A172 (cell line): Measurements from ENCODE around the gene STK39. TPM values are rescaled to one million over a fixed set of nuclear protein-coding genes. Genes with fewer than 3 reads are reported as not detected.
A peak's percentile ranks its signal among the peaks of the same experiment; 100 is the strongest.

Experiments used
- DNase-seq: peaks from one replicate; pipeline ENCODE4 v3.0.0-alpha.2; 2015; ENCODE audit warnings: low spot score
- total RNA-seq: library from RNA; depleted of rRNA; stranded (reverse); fragments of >200 nt; shearing (Covaris generic); gene quantifications from 2 replicates; pipeline ENCODE4 v1.2.3, GENCODE V29; 2014

The STK39 gene
- total RNA-seq, 1 experiment from 2014 or later = 35.3 TPM

DNA sequence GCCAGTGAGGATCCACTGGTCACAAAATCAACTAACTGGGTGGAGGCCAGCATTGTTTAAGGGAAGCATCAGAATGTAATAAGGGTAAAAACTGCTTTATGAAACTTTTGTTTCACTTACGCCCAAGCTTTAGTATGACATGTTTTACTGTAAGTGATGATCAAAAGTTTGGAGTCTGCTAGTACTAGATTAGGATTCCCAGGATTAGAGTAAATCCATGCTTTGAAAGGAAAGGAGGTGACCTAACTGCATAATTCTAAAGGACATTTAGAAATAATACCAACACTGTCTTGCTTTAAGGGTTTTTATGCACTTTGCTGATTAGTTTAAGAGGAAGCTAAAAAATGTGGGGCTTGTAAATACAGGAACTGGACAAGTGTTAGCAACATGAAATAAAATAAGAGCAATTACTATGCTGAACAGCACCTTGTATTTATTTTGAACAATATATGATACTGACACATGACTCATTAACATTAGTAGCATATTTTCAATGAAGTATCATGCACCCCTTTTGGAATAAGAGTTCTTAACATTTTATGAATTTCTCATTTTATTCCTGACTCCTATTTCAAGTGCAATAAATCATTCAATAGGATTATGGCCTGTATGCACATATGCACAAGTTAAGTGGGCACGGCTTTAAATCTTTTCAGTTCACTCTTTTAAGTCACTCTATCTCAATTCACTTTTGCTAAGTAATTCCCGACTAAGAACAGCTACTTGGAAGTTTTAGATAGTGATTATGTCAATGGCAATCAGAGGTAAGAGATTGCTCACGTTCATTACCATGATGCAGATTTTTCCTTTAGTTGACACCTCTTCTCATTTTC is 62.5 kb downstream of the STK39 start:
- peak; percentile 30 for DNase-seq

DNA sequence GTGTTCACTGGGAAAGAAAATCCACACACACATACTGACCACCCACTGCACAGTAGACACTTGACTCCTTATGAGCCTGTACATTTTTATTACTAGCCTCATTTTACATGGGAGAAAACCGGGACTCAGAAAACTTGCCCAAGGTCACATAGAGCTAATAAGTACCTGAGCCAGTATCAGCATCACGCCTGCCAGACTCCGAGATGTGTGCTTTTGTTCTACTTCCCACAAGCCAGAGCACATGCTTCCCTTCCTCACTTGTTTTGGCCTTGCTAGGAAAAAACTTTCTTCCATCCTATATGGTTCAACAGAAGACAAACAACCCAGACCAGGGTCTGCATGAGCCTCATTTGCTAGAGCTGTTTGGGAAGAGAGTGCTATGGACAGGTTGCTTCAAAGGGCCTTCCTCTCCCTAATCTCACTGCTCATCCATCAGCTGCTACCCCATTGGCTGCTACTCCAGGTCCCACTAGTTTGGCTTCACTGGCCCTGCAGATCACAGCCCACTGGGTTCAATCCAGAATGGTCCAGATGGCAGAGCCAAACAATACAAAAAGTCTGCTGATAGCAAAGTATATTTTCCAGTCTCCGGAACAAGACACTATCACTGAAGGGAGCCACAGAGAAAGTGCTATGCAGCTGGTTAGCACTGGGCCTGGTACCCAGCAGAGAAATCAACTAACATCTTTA is 63.9 kb downstream of the STK39 start:
- no peak for DNase-seq

DNA sequence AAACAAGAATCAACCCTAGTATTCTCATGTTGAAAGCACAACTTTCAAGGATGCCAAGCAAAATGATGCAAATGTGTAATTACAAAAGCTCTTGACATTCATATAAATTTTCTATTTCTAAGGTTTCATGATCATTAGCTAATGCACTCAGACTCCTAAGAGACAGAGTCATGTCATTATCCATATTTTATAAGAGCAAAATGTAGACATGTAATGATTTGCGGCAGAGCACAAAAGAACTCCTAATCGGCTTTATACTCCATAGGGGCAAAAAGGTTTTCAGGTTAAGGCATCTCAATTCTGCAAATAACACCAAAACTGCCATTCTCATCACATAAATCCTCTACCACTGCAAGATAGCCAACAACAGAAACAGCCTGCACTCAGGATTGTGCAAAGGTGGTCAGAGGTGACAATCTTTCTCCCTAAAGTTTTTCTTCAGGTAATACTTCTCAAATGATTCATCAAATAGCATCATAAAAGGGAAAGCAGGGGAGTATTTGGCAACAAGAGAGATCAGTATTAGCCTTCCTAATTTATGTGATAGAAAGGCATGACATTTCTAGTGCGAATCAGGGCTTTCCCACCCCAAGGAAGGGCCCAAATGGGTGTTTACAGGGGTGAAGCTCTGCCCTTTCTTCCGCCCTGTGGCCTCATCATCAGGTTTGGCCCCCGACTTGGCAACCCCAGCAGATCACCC is 64.7 kb downstream of the STK39 start:
- DNase-seq = no peak

DNA sequence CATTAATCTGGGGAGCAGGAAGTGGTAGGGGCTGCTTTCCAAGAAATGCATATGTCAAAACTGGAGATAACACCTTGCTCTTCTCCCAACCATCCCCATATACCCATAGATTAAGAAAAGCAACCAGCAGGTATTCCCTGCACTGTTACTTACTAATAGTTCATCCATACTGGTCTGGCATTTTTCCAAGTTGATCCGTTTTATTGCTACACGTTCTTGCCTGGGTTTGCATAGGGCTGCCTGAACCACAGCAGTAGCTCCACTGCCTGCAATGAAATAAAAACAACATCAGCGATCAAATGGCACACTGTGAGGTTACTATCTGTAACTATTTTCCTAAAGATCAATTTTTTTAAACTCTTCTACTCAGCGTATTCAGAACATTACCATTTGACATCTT is 65.6 kb downstream of the STK39 start:
- DNase-seq = no peak

DNA sequence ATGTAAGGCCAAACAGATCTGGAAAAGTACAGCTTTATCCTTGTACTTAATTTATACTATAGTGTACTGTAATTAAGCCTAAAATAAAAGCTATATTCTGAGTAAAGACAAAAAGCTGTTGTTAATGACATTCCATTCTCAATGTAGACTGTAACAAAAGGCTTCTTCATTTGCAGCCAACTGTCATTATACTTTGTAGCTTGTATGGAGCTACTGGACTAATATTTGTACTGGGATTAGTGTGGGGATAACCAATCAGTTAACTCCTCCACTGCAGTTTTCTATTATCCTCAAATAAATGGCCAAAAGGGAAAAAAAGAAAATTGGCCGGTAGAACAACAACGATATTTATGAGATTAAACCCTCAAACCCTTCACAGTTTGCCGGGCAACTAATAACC is 66.5 kb downstream of the STK39 start:
- no peak for DNase-seq

DNA sequence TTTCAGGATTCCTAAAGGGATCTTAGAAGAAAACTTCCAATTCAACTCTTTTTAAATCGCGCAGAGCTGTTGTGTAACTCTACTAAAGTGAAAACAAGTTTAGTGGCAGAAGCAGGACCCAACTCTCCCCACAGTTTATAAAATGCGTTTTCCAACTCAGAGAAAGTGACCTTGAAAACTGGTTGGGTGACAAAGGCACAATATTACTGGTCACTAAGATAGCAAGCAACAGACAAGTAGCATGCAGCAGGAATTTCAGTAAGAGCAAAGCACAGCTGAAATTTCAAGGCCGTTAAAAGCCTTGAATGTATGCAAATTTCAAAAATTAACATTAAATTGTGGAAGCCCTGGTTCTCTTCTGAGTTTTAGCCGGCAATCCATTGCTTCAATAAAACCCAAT is 66.9 kb downstream of the STK39 start:
- DNase-seq = no peak

DNA sequence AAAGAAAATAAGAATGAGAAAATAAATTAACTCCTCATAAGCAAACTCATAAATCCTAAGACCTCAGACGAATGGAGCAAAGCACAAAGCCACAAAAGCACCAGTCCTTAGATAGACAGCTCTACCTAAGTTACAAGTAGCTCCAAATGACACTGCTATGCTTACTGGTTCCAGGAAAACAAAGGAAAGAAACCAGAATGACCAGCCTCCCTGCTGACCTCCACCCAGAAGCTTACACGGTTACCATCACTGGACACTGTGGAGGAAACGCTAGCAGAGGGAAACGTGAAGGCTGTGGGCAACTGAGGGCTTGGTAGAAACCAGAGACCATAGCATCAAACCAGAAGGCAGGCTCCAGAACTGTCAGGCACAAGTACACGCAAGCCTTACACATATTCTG is 67.8 kb downstream of the STK39 start:
- no peak for DNase-seq

DNA sequence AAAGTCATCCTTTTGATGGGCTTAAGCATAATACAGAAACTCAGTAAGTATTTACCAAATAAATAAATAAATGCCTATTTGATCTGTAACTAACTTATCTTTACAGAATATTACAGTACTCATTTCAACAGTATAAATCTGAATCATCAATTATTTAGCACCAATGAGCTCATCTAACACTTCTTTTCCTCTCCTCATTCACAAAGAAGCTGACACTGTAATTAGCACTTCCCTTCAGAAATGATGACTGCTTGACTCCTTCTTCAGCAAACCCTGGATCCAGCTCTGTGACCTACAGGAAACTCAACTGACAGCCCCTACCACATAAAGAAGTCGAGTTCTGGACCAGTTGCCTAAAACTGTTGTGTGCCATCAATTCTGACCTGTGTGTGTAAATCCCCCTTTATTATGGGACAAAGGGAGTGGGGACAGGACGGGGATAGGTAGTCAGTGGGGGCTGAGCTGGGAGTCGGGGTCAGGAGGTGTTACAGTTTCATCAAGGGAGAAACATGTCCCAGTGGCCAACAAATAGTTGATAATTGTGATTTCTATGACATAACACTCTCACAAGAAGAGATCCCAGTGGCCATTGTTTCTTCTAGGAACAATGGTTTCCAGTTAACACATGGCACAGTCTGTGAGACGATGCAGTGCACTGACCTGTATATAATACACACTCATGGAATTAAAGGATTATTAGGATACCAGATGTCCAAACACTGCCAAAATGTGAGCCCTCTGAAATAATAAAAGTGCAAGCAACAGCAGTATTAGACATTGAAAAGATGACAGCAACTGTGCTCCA is 68.7 kb downstream of the STK39 start:
- no peak for DNase-seq

DNA sequence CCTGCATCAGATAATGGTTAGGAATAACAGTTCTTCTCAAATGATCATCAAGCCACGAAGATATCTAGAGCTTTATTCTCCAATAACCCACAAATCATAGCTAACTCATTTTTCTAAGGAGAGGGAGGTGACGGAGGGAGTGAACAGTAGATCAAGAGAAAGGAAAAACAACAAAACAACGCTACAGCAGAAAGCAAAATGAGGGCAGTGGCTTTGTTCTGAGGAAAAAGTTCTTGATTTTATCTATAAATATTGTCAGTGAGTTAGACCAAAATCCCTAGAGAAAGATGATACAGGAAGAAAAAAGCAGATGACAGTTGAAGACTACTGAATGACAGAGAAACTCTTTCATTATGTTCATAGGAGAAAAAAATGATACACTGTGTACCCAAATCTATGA is 71.0 kb downstream of the STK39 start:
- DNase-seq = no peak

DNA sequence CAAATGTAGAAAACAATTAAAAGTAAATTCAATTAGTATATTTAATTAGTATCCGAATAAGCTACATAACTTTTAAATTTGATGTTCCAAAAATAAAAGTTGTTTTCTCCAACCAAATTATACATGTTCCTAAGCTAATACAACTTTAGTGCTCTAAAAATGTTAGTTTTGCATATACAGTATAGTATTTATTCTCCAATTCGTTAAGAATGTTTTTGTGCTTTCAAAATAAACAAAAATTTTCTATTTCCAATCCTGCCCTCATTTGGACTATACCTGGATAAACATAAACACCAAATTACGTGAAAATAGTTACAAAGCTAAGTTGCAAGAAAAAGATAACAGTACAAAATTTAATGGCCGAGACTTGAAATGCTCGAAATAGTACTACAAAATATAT is 71.9 kb downstream of the STK39 start:
- DNase-seq = no peak

DNA sequence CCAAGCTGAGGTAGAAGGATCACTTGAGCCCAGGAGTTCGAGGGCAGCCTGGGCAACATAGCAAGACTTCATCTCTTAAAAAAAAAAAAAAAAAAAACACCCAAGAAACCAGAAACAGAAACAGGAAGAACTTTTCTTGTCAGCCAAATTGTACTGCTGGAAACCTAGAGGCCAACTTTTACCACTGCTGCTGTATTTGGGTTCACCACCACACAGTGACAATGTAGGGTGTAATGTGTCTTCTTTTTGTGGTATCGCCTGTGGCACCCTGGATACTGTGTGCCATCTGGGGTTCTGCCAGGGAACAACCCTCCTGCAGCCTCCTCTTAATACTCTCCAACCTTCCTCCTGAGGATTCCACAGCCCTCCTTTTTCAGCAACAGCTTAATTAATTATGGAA is 72.6 kb downstream of the STK39 start:
- DNase-seq = no peak

DNA sequence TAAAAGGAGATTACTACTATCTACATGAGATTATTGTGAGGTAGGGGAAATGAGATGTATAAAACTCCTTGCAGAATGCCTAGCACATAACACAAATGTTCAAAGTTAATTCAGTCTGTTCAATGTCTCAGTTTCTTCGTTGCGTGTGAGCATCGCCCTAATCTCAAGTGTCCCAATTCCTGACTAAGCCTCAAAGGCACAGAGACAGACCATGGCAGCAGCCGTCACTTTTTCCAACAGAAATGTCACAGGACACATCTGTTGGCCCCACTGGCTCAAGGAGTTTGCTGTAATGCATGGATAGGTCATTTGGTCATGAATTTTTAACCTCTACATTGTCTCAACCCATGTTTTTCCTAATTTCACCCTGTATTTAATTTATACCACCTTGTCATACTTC is 75.3 kb downstream of the STK39 start:
- DNase-seq = no peak

DNA sequence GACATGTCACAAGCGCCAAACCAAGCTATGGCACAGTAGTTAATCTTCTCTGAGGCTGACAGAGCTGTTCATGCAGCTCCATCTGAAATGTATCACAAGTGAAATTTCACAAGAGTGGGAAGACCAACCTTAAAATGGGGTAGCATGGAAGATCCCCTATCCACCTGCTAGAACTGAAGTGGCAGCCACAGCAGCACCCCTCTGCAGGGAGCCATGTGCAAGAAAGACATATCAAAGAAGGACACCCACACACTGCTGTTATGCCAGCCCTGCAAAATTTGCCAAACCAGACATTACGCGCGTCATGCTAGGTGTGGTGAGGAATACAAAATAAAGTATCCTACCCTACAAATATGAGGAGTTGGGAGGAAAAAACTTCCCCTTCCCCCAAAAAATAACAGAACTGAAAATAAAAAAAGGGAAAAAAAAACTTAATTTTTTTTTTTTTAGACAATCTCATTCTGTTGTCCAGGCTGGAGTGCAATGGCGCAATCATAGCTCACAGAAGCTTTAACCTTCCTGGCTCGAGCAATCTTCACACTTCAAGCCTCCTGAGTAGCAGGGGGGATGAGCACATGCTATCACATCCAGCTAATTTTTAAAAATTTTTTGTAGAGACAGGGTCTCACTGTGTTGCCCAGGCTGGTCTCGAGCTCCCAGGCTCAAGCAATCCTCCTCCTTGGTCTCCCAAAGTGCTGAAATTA is 76.2 kb downstream of the STK39 start:
- no peak for DNase-seq

DNA sequence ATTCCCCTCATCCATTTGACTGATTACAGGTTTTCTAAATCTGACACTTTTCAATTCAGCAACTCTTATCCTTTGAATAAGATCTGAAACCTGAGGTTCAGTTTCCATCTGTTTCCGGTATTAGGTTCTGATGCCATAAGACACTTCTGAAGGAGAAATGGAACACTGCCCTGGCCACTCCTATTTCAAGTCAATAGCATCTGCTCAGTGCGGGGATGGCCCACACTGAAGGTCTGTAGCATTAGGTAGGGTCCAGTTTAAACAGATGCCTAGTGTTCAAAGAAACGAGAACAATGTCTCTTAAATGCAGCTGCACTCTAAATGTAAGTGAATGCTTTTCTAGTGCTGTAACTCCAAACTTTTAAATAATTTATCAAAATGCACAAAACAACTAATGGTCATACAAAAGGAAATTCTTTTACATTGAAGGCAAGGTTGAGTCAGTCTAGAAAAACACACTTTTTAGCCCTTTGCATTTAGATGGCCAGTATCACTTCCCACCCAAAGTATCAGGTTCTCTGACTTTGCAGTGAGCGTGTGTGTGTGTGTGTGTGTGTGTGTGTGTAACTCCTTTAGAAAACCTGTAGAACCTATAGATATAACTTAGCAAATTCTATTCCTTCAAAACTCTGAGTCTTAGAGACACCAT is 78.2 kb downstream of the STK39 start:
- DNase-seq = no peak

DNA sequence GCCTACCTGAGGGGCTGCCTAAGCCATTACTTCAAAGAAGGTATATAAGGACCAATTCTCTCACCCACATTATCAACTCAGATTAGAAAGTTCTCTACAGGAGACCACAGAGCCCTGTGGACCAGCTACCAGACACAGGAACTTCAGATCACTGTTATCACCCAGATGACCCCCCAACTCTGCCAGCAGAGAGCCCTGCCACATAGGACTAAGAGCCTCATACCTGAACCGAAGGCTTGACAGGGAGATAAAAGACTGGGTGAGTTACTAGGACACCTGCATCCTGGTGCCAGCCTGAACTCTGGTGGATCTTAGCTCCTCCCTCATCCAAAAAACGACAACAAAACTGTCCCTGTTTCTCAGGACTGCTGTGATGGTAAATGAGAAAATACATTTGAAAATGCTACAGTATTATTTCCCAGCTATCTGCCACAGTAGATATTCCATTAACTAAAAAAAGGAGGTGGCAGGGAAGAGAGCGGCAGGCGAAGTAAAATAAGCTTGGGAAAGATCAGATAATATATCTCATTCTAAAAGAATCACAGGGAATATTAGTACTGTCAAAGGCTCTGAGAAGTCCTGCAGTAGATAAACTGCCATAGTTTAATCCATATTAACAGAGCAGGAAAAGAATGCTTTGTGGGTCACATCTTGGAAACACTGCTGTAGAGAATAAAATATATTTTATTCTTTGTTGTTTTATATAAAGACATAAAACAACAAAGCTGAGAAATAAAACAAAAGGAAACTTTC is 79.7 kb downstream of the STK39 start:
- no peak for DNase-seq

DNA sequence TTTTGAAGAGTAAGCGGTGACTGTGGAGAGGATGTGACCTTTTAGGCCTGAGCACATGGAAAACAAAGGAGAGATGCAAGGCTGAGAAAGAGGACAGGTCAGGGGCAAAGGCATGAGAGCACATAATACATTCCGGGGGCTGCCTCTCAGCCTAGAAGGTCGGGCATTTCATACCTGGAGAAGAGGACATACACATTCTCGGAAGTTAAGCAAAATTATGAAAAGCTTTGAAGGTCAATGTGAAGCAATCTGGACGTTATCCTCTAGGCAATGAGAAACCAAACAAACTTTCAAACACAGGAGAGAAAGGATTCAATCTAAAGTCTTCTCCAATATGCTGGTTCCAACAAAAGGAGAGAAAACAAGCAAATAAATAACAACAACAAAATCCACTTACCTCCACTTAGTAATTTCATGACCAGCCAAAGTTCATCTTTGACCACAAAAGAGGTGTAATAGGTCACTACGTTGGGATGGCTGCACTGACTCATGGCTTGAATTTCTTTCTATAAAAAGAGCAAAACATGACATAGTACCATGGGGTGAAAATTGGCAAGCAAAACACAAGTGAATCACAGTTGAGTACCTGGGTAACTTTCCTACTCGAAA is 80.4 kb downstream of the STK39 start:
- DNase-seq = peak; percentile 79

DNA sequence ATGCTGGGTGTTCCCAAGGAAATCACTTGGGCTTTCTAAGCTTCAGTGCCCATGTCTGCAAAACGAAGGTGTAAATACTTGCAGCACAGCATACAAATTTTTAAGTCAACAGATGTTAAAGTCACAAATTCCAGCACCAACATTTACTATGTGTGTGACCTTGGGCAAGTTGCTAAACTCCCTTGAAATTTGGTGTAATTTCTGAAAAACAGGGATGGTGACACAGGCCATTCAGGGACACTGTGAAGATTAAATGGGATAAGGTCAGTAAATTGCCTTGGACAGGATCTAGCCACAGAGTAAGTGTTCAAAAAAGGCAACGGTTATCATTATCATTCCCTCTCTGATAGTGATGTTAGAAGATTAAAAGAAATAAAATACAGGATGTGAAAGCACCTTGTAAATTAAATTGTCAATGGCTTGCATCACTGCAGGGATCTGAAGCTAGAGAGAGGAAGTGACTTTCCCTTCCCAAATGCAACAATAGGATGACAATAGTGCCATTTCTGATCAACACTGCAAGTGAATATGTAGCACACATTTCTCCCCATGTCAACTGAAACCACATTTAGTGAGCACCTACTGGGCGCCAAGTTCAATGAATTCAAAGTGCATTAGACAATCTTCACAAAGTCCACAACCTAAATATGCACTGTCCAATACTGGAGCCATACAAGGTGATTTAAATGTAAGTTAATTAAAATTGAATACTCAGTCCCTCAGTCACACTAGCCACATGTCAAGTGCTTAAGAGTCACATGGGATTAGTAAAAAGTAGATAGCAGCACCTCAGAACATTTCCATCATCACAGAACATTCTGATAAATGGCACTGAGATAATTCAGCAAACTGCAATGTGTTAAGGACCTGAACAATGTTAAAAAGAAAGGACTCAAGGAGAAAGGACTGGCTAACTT is 81.2 kb downstream of the STK39 start:
- no peak for DNase-seq

DNA sequence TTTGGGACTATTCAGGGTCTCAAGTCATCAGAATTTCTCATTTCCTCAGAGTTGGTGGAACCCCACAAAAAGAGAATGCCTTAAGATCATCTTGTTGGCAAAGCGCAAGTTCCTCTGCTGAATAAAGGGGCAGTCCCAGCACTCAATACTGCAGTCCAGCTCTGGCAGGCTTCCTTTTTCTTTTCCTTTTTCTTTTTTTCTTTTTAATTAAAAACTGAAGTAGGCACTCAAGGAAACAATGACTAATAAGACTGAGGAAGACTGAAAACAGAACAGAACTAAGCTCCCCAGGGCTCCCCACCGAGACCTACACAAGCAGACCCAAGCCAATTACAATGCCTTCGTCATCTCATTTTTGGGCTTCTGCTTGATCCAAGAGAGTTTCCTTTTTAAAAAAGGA is 82.0 kb downstream of the STK39 start:
- no peak for DNase-seq

DNA sequence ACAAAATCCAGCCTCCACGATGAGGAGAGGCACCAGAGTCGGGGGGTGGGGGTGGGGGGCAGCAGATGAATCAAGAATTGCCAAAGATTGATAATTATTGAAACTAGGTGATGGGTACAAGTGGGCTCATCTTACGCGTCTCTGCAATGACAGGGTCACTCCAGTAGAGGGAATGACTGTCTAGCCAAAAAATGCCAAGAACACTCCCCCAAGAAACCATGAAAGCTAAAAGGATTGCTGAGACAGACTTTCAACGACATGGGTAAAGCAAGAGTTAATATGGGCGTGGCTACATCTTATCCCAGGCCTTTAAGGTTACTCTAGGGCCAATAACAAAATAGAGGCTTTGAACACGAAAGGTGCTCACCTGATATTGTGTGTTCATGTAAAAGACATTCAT is 86.5 kb downstream of the STK39 start:
- DNase-seq = peak; percentile 18
